Activated CD4-positive, alpha-beta T cell treated with anti-CD3 and anti-CD28 coated beads, Interleukin-2, amount 50 U/mL, for 4 hours (primary cell): ENCODE data around the gene BIN1.

ENCODE experiments used
- DNase-seq, 2 experiments: peaks; one replicate each; pipeline ENCODE4 v3.0.0-alpha.2; 2020

The BIN1 gene

DNA sequence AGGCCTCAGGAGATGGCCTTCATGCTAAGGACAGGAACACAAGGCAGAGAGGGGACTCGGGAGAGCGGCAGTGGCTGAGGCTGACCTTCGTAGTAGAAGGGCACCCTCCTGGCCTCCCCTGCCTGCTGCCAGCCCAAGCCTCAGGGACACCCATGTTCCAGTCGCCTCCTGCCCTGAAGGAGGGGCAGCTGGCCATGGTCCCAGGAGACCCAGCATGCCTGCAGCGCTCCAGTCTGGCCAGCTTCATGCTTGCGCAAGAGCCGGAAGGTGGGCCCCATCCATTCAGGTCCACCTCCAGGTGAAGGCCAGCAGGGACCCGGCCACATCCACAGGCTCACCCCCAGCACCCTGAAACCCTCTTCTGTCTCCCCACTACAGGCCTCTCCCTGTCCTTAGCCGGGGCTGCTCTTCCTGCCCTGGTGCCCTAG, 35.0 kb downstream of the BIN1 start:
- DNase-seq = no peak

DNA sequence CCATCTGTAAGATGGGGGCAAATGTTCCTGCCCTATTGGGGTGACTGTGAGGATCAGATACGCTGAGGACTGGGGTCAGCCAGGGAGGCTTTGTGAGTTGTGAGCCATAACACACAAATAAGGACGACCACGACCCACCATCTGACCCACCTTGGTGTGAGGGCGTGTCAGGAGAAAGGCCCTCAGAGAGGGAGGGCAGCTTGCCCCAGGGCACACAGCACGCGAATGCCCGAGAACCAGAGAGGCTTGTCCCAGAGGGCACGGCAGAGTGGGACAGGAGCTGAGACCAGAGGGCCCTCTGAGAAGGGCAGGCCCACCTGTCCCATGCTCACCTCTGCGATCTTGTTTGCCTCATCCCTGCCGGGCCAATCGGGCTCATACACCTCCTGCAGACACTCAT, 36.7 kb downstream of the BIN1 start:
- no peak for DNase-seq

DNA sequence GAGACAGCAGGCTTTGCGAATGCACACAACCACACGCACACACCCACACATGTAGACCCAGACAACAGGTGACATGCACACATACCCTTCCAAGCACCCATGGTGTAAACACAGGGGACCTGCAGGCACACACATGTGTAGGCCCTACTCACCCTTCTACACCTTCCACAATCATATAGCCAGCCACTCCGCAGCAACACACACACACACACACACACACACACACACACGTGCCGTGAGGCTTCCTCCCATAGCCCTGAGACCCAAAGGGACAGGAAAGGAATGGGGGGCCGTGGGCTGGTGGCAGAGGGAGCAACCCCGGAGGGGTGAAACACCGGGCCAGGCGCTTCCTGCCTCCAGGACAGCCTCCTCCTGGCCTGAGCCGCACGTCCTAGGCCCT, 37.4 kb downstream of the BIN1 start:
- no peak for DNase-seq

DNA sequence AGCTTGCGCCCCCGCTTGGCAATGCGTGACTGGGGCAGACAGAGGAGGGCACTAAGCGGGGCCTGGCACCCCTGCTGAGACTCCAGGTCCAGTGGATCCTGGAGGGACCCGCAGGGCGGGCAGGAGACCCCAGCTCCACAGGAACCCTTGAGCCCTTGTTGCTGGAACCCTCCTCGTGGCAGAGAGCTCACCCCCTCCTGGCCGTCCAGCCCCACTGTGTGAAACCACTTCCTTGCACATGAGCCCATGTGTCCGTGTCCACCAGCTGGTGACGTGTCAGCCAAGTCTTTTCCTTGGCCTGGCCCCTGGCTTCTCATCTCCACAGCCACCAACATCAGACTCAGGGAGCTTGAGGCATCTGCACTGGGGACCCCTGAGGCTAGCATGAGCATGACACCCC, 38.0 kb downstream of the BIN1 start:
- no peak for DNase-seq

DNA sequence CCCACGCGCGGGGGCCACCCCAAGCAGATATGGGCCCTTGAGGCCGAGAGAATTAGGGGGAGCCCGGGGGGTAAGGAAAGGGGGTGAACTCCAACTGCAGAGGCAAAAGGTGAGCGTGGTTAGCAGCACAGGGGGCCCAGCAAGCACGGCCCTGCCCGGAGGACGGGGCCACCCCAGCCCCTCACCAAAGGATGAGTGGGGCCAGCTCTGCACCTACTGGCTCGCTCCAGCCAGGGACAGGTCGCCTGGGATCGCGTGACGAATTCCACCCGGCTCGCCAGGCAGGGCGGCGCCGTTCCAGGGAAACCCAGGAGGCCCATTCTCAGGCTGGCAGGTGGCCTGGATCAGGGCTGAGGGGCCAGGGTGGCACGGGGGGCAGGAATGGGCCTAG, 38.6 kb downstream of the BIN1 start:
- DNase-seq = no peak

DNA sequence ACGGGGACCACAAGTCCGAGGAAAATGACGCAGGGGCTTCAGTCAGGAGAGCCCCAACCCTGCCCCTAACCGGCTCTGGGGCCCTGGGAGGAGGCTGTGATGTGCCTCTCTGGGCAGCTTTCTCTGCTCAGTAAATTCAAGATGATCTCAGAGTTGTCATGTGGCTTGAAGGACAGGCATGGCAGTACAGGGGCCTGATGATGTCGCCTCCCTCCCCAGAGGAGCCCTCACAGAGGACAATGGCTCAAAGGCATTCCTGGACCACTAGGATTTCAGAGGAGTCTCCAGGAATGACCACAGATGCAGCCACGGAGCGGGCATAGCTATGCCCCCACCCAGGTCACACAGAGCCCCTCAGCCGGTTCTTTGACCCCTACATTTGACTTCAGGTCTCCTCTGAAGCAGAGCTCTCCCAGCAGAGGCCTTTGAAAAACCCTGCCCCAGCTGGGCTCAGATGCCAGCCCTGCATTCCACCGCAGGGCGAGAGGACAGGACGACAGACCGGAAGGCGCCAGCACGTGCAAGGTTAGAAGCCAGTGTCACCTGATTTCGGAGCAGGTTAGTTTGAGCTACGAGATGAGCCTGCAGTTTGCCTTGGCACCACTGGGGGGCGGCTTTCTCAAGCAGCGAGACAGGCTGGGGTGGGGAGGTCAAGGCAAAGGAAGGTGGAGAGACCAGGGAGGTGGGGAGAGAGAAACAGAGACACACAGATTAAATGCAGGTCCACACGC, 39.2 kb downstream of the BIN1 start:
- DNase-seq = peak; percentile 59 to 60

DNA sequence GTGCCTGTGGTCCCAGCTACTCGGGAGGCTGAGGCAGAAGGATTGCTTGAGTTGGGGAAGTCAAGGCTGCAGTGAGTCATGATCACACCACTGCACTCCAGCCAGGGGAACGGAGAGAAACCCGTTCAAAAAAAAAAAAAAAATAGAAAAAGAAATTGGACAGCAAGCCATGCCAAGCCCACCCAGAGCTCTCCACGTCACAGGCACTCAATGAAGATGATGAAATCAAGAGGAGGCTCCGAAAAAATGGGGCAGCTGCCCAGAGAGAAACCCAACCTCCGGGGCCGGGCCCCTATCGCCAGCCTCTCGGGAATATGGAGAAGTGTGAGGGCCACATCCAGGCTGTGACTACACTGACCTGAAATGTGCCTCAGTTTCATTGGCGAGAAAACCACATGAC, 40.0 kb downstream of the BIN1 start:
- no peak for DNase-seq

DNA sequence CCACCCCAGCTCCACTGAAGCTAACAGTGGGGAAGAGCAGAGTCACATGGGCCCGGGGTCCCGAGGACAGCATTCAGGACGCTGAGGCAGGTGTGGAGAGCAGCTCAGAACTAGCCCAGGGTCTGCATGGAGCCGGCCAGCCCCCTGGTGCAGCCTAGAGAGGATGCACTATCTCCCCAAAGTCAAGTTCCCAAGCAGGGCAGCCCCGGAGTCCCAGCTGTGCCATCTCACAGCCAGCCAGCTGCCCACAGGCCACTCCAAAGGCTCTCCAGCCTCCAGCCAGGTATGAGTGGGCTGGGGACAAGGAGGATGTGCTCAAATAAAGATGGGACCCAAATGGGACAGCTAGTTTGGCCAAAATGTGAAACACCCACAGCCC, 41.0 kb downstream of the BIN1 start:
- DNase-seq = no peak

DNA sequence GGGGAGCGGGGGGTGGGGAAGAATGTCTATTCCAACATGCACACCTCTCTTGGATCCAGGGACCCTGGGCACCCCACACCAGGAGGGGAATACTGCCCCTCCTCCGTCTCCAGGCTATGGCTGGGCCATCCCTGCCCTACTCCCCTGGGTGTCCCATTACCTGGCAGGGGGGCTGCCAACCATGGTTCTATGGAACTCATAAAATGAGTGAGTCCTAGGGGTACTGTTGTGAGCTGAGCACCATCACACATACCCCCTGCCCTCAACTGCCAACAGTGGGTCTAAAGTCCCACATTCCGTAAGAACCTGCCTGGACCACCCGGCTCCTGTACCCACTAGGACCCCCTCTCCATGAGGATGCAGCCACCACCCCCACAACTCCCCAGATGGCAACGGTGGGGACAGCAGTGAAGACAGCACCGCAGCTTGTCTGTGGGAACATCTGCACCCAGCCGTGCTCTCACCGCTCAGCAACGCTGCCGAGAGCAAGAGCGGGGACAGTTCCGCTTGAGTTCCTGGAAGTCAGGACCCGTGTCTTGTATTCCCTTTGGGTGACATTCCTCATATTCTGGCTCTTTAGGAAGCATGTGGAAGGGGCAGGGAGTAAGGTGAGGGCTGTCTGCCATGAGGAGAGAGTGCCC, 41.5 kb downstream of the BIN1 start:
- no peak for DNase-seq

DNA sequence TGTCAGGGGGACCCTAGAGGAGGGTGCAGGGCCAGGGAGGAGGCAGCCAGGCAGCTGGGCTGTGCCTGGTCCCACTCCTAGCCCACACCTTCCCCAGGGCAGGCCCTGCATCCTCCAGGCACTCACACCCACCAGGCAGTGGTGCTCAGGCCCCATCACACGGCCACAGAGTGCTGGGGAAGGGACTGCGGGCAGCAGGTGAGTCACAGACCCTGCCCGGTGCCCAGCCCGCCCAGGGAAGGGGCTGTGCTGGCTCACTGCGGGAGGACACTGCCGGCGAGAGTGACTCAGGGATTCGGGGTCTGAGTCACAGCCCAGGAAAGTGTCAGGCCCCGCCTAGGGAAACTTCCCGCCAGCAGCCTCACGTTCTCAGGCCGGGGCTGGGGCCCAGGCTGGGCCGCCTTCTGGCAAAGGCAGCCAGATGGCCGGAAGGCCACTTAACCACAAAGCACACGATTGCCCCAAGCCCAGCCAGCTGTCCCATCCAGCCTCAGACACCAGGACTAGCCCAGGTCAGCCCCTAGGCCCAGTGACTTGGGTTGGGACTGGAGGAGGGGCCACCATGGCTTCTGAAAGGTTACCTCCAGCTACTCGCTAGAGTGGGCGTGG, 42.2 kb downstream of the BIN1 start:
- peak; percentile 48 to 59 for DNase-seq

DNA sequence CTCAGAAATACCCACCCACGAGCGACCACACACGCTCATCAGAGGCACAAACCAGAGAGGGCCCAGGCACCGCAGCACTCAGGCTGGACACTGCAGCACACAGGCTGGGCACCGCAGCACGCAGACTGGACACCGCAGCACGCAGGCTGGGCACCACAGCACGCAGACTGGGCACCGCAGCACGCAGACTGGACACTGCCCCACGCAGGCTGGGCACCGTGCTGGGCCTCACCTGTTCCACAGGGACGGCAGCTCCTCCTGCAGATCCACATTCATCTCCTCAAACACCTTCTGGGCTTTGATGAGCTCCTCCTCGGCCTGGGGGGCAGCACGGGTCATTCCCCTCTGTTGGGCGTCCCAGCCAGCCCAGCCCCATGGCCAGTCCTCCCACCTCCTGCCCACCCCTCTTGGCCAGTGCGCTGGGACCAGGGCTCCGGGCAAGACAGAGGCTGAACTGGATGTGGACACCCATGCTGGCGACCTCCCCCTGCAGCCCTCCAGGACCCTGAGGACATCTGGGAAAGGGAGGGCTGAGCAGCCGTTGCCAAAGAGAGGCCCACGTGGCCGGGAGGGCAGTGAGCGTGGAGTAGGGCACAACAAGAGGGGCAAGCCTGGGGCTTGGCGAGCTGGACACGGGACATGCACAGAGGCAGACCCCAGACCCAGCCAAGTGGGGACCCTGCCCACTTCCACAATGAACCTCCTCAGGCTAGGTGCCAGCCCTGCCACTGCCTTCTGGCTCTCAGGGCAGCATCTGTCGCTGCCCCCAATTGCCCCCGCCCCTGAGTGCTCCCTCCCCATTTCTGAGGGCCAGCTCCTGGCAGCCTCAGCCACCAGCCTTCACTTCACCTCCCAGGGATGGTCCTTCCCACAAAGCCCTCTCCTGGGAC, 43.0 kb downstream of the BIN1 start:
- no peak for DNase-seq

DNA sequence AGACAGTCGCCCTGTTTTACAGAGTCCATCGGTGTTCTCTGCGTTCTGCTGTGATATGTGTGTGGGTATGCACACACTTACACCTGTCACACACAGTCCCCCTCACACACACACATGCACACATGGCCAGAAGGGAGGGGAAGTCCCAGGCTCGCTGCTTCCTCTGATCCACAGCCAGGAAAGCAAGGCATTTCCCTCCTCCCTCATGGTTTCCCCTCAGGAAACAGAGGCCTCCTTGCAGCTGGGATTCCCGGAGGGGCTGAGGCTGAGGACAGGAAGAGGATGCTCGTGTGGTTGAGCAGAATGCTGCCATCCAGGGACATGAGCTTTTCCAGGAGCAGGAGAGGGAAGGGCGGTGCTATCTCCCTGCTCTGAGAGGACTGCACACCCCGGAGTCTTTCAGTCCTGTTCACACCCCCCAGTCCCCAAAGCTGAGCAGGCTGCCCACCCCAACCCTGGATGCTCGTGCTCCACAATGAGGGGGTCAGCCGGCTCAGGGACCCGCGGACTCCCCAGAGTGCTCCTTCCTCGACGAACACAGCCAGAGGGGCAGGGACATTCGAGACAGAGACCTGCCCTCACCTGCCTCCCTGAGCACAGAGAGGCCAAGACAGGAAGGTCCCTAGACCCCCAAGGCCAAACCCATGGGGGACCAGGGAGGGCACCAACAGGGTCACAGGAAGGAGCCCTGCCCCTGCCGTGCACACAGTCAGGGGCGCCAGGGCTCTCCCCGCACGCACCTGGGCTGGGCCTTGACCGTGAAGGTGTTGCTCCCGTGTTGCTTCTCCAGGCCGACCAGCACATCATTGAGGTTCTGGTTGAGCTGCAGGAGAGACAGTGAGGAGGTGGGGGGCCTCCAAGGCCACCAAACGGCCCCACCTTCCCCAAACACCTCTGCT, 45.3 kb downstream of the BIN1 start:
- DNase-seq = no peak

DNA sequence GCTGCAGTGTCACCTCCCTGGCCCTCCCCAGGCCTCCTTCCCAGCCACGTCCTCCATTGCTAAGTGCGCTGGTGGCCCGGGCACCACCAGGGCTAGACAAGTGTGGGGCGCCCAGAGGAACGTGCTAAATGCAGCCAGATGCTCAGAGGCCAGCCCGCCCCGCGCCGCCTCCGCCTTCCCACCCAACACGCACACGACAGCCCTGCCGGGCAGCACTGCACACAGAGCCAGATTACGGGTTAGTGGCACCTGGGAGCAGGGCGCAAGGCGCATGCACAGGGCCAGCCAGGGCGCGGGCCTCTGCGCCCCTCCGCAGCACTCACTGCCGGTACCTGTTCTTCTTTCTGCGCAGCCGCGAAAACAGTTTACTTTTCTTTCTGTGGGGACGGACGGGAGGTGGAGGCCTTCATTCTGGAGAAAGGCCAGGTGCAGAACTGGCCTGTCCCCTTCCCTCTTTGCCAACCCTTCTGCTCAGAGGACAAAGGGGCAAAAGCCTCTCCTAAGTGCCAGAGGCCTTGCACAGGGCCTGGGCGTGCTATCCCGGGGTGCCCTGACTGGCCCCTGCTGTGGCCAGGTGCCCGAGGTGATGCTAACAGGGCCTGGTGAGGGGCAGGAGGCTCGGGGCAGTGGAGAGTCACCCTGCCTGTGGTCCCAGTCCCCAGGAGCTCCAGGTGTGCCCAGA, 46.5 kb downstream of the BIN1 start:
- DNase-seq = no peak

DNA sequence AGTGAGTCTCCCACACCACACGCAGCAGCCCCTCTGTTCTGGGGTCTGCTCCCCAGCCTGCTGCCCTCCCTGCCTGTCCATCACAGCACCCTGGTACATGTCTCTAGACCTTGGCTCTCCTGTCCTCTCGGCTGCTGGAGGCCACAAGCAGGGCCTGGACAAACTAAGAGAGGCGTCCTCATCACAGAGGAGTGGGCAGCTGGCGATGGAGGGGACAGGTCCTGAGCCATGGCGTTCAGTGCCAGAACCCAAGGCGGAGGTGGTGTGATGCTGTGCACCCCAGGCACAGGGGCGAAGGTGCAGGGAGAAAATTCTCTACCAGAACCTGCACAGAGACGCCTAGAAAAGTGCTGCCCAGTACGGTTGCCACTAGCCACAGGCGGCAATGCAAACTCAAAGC, 47.4 kb downstream of the BIN1 start:
- DNase-seq = no peak

DNA sequence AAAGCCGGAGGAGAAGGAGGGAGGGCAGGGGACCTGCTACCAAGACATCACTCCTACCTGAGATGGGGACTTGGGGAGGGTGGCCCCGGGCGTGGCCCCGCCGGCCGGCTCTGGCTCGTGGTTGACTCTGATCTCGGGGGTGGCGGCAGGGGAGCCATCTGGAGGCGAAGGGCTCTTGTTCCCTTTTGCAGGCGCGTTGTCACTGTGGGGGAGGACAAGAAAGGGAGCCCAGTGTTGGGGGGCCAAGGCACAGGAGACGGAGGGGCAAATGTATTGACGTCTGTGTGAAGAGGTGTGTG, 48.1 kb downstream of the BIN1 start:
- DNase-seq = no peak

DNA sequence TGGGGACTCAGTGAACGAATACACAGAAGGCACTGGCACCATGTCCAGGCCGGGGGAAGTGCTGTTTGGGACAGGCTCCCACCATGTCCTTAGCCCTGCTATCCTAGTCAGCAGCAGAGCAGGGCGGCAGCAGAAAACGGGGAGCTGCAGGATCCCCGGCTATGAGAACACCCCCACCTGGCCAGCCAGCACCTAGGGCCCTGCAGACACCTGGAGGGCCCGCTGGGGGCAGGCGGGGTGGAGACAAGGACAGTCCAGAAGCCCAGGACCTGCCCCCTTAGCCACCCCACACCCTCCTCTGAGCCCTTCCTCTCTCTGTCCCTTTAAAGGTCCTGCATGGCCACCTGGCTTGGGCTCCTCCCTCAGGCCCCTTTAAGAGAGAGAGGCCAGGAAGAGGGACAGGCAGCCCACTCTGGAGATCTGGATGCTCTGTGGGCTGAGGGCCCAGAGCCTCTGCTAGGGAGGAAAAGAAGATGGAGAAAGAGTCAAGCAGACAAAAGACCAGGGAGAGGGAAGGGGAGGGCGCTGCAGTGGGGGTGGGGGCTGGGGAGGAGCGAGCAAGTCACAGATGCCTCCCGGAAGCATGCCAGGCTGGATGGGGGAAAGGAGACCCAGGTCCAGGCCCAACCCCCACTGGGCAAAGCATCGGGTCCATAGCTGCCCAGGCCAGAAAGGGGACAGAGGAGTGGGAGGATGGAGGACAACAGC, 48.6 kb downstream of the BIN1 start:
- DNase-seq = no peak

DNA sequence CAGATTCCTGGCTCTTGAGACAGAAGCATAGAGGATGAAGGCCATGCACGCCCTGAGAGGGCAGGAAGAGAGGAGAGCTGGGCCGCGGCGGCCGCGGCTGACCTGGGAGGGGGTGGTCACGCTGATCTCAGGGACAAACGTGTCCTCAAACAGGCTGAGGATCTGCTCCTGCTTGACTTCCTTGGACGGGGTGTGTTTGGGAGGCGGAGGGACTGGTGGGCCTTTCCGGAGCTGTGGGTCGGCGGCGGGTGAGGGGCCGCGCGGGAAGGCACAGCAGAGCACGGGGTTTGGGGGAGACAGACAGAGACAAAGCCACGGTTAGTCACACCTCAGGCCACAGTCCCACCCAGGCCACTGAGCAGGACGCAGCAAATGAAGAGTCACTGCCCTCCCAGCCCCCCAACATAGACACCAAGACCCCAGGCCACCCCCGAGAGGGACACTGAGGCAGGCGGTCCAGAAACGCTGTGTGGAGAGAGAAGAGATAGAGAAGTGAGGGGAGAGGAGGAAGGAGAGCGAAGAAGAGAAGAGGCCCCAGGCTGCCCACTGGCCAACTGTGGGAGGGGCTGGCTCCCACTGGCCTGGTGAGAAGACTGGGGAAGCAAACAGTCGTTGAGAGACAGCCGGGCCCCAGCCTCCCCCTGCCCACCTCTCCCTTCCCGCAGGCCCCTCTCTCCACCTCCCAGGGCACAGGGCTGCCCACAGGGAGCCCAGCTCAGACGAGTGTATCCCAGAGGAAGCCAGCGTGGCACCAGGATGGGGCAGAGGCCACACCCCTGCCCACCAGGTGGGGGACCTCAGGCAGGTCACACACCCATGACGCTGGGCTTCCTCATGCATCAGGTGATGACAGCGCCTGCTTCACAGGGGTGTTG, 49.3 kb downstream of the BIN1 start:
- DNase-seq = no peak

DNA sequence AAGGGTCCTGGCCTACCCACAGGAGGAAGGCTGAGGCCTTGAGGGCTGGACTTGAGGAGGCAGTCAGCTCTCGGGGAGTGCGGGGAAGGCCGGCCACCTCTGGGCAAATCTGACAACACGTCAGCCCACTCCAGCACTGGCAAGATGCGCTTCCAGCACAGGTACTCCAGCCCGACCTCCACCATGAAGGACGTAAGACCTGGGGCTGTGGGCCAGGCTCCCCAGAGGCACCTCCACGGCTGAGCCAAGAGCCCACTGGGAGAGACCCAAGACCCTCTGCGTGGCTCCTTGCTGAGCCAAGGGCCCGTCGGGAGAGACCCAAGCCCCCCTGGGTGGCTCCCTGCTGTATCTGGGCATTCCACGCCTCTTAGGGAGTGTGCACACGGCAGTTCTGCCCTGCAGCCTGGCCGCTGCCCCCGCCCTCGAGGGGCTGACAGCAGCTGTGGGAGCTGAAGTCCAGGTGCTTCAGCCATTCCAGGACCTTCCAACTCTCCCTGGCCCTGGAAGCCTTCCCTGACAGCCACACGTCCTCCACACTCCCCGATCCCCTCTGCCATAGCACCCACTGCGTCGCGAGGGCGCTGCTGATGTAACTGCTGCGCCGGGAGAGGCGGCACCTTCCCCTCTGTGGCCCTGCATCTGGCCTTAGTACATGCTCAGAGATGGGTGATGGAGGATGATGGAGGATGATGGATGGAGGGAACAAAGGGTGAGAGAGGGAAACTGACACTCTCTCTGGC, 50.2 kb downstream of the BIN1 start:
- no peak for DNase-seq

DNA sequence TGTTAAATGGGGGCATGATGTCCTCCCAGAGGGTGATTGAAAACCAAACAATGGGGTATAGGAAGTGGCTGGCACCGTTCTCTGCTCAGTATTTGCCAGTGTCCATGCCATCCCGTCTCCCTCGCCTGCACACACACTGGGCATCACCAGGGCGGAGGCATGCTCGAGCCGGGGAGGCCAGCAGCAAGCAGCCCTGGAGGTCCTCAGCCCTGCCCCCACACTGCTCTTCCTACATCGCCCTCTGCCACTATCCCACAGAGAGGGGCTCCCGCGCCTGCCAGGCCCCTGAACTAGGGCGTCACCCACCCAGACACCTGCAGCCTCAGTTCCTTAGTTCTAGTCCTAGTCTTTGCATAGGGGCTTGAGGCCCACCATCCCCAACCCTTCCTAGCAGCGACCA, 50.9 kb downstream of the BIN1 start:
- DNase-seq = no peak

DNA sequence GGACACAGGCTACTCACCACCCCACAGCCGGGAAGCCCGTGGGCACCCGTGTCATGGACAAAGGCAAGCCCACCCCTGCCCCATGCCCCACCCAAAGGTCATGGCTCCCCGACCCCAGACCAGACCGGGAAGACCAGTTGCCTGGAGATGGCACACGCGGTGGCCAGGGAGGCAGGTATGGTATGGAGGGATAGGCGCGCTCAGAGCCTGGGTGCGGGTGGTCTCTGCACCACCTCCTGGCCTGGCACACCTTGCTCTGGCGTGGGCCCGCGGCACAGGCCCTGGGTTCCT, 51.2 kb downstream of the BIN1 start:
- DNase-seq = no peak
